Measurements from ENCODE around the gene SLC27A5.

SLC27A5 gene

DNA sequence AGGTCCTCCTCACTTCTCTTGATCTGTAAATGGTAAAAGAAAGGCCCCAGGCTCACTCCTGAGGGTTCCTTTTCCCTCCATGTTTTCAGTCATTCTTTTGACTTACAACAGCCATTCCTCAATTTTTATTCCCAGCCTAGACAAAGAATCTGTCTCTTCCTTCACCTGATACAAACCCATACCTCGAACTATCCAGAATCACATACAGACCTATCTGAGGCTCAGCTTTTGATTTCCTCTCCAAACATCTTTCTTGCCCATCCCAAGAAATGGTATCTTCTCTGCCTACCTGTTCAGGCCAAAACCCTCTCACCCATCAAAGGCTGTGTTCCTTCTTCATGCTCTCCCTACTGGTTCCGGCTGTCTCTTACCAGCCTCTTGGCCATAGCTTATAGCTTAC is 40.9 kb upstream of the SLC27A5 start:
- no peaks in the 10 kb centered on the region for H3K9me3 ChIP-seq (ENCODE audit: control insufficient read depth, low read length)
- no peak overlapping the region for H3K4me3 ChIP-seq (ENCODE audit: insufficient read depth in 1 of 2, low read depth in 1 of 2, low read length in 2 of 2)
- H4K8ac ChIP-seq (ENCODE audit: low read length): no peak overlapping the region
- no peak overlapping the region for H3K23ac ChIP-seq (ENCODE audit: low read length in 2 of 2)
- no peak overlapping the region for H2BK15ac ChIP-seq (ENCODE audit: low read depth, poor library complexity, severe bottlenecking)
- DNase-seq: no peak
- no peak overlapping the region for H2AK5ac ChIP-seq (ENCODE audit: low read length, severe bottlenecking)
- no peak overlapping the region for H3K18ac ChIP-seq (ENCODE audit: low read depth in 1 of 2, low read length in 2 of 2)
- no peak overlapping the region for H2BK12ac ChIP-seq (ENCODE audit: low read length in 2 of 2)
- H3K4ac ChIP-seq (ENCODE audit: low read depth in 1 of 2, low read length in 2 of 2): no peak overlapping the region
- H3K4me1 ChIP-seq (ENCODE audit: control insufficient read depth, insufficient read depth, low read depth, low read length): peaks cover 36% of the 10 kb centered on the region
- no peak overlapping the region for H2BK120ac ChIP-seq (ENCODE audit: low read depth, low read length)
- no peak overlapping the region for H3K27ac ChIP-seq (ENCODE audit: low read length, poor library complexity, severe bottlenecking)
- H3K79me1 ChIP-seq (replicated peaks; ENCODE audit: low read length, poor library complexity, severe bottlenecking): peaks cover 18% of the 10 kb centered on the region
- H2AFZ ChIP-seq (ENCODE audit: low read depth, low read length): no peak overlapping the region
- no peaks in the 10 kb centered on the region for H3K27me3 ChIP-seq (ENCODE audit: control insufficient read depth in 1 of 2, insufficient read depth in 1 of 2, low read length in 2 of 2)
- H4K91ac ChIP-seq (ENCODE audit: low read length): no peak overlapping the region
- H3K14ac ChIP-seq (ENCODE audit: low read length in 2 of 2): no peak overlapping the region
- H3K4me2 ChIP-seq (ENCODE audit: low read length, poor library complexity, severe bottlenecking): no peak overlapping the region
- no peak overlapping the region for H3K9ac ChIP-seq (ENCODE audit: low read length)
- no peak overlapping the region for H2BK5ac ChIP-seq (ENCODE audit: low read depth, low read length, poor library complexity, severe bottlenecking)
- H3K36me3 ChIP-seq (ENCODE audit: control insufficient read depth in 1 of 2, insufficient read depth in 2 of 2, low read depth in 1 of 2, low read length in 2 of 2): peaks cover 73 to 79% of the 10 kb centered on the region in 2 experiments
- WGBS: 100% methylated on average over 1 of the region's 2 CpGs

DNA sequence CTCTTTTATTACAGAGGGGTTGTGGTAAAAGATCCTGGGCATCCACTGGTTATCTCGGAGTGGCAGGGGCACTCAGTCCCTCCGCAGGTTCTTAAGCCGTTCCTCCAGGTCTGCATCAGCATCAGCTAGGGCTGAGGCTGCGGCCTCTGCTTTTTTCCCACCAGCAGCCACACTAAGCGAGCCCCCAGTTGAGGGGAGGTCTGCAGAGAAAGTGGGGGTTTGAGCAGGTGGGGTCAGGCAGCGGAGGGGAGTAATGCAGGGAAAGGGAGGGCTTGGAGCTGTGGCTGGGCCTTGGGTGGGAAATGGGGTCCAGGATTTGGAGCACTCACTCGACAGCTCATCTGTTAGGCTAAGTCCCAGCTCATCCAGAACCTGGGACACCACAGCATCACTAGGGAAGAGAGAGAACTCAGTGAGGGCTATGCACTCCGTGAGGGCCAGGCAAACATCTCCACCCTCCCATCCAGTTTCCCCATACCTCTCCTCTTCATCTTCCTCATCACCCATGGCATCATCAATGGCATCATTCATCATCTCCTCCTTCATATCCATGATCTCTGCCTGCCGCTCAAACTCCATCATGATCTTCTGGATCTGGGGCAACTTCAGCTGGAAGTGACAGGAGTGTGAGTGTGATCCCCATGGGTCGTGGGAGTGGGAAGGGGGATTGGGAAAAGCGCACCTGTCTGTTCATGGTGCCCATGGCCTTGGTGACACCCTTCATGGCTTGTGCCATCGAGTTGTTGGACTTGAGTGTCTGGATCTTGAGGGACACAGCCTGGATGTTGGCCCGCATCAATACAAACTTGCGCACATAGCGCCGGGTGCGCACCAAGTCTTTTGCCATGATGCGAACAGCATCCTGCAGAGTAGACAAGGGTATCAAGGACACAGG is 40.0 kb upstream of the SLC27A5 start:
- Histone ChIP-seq H2BK15ac (ENCODE audit: low read depth, poor library complexity, severe bottlenecking) (no peak overlapping the region), H3K9me3 (ENCODE audit: control insufficient read depth, low read length) (no peaks in the 10 kb centered on the region), H3K79me1 (replicated peaks; ENCODE audit: low read length, poor library complexity, severe bottlenecking) (peaks cover 18% of the 10 kb centered on the region), H3K27me3 (ENCODE audit: control insufficient read depth in 1 of 2, insufficient read depth in 1 of 2, low read length in 2 of 2) (no peaks in the 10 kb centered on the region), H3K4me2 (ENCODE audit: low read length, poor library complexity, severe bottlenecking) (no peak overlapping the region), H3K4me3 (ENCODE audit: insufficient read depth in 1 of 2, low read depth in 1 of 2, low read length in 2 of 2) (no peak overlapping the region), H2AFZ (ENCODE audit: low read depth, low read length) (no peak overlapping the region), H3K27ac (ENCODE audit: low read length, poor library complexity, severe bottlenecking) (no peak overlapping the region), H2BK120ac (ENCODE audit: low read depth, low read length) (no peak overlapping the region), H3K18ac (ENCODE audit: low read depth in 1 of 2, low read length in 2 of 2) (no peak overlapping the region), H3K23ac (ENCODE audit: low read length in 2 of 2) (no peak overlapping the region), H4K91ac (ENCODE audit: low read length) (no peak overlapping the region), H3K36me3 (ENCODE audit: control insufficient read depth in 1 of 2, insufficient read depth in 2 of 2, low read depth in 1 of 2, low read length in 2 of 2) (peaks cover 79 to 81% of the 10 kb centered on the region in 2 experiments), H2BK12ac (ENCODE audit: low read length in 2 of 2) (no peak overlapping the region), H4K8ac (ENCODE audit: low read length) (no peak overlapping the region), H3K9ac (ENCODE audit: low read length) (no peak overlapping the region), H3K14ac (ENCODE audit: low read length in 2 of 2) (no peak overlapping the region), H3K4ac (ENCODE audit: low read depth in 1 of 2, low read length in 2 of 2) (no peak overlapping the region), H2BK5ac (ENCODE audit: low read depth, low read length, poor library complexity, severe bottlenecking) (no peak overlapping the region), H3K4me1 (ENCODE audit: control insufficient read depth, insufficient read depth, low read depth, low read length) (peaks cover 35% of the 10 kb centered on the region), H2AK5ac (ENCODE audit: low read length, severe bottlenecking) (no peak overlapping the region)
- no peak for DNase-seq
- WGBS: 96% methylated on average over 18 of the region's 18 CpGs

GRCh38 chr19:58551123-58551497 is 39.3 kb upstream of the SLC27A5 start:
- Histone ChIP-seq H4K91ac (ENCODE audit: low read length) (no peak overlapping the region), H3K27me3 (ENCODE audit: control insufficient read depth in 1 of 2, insufficient read depth in 1 of 2, low read length in 2 of 2) (no peaks in the 10 kb centered on the region), H3K4ac (ENCODE audit: low read depth in 1 of 2, low read length in 2 of 2) (no peak overlapping the region), H3K36me3 (ENCODE audit: control insufficient read depth in 1 of 2, insufficient read depth in 2 of 2, low read depth in 1 of 2, low read length in 2 of 2) (peaks cover 78 to 80% of the 10 kb centered on the region in 2 experiments), H3K4me2 (ENCODE audit: low read length, poor library complexity, severe bottlenecking) (no peak overlapping the region), H3K4me3 (ENCODE audit: insufficient read depth in 1 of 2, low read depth in 1 of 2, low read length in 2 of 2) (no peak overlapping the region), H4K8ac (ENCODE audit: low read length) (no peak overlapping the region), H3K14ac (ENCODE audit: low read length in 2 of 2) (no peak overlapping the region), H2BK120ac (ENCODE audit: low read depth, low read length) (no peak overlapping the region), H3K27ac (ENCODE audit: low read length, poor library complexity, severe bottlenecking) (no peak overlapping the region), H3K23ac (ENCODE audit: low read length in 2 of 2) (no peak overlapping the region), H2AFZ (ENCODE audit: low read depth, low read length) (no peak overlapping the region), H2BK15ac (ENCODE audit: low read depth, poor library complexity, severe bottlenecking) (no peak overlapping the region), H3K79me1 (replicated peaks; ENCODE audit: low read length, poor library complexity, severe bottlenecking) (peaks cover 18% of the 10 kb centered on the region), H3K18ac (ENCODE audit: low read depth in 1 of 2, low read length in 2 of 2) (no peak overlapping the region), H2AK5ac (ENCODE audit: low read length, severe bottlenecking) (no peak overlapping the region), H3K4me1 (ENCODE audit: control insufficient read depth, insufficient read depth, low read depth, low read length) (peaks cover 34% of the 10 kb centered on the region), H2BK12ac (ENCODE audit: low read length in 2 of 2) (no peak overlapping the region), H3K9ac (ENCODE audit: low read length) (peak overlapping the region; percentile 3), H3K9me3 (ENCODE audit: control insufficient read depth, low read length) (no peaks in the 10 kb centered on the region), H2BK5ac (ENCODE audit: low read depth, low read length, poor library complexity, severe bottlenecking) (no peak overlapping the region)
- DNase-seq: no peak
- WGBS: 75% methylated on average over 1 of the region's 1 CpG

GRCh38 chr19:58550362-58551122 is 38.8 kb upstream of the SLC27A5 start:
- 97% methylated on average over 13 of the region's 13 CpGs for WGBS
- H3K4me3 ChIP-seq (ENCODE audit: insufficient read depth in 1 of 2, low read depth in 1 of 2, low read length in 2 of 2): no peak overlapping the region
- no peak overlapping the region for H3K27ac ChIP-seq (ENCODE audit: low read length, poor library complexity, severe bottlenecking)
- H3K79me1 ChIP-seq (replicated peaks; ENCODE audit: low read length, poor library complexity, severe bottlenecking): peaks cover 18% of the 10 kb centered on the region
- H3K4me2 ChIP-seq (ENCODE audit: low read length, poor library complexity, severe bottlenecking): no peak overlapping the region
- peaks cover 34% of the 10 kb centered on the region for H3K4me1 ChIP-seq (ENCODE audit: control insufficient read depth, insufficient read depth, low read depth, low read length)
- peak overlapping the region; percentile 3 for H3K9ac ChIP-seq (ENCODE audit: low read length)
- H2BK5ac ChIP-seq (ENCODE audit: low read depth, low read length, poor library complexity, severe bottlenecking): no peak overlapping the region
- H3K9me3 ChIP-seq (ENCODE audit: control insufficient read depth, low read length): no peaks in the 10 kb centered on the region
- no peak overlapping the region for H2AFZ ChIP-seq (ENCODE audit: low read depth, low read length)
- H3K18ac ChIP-seq (ENCODE audit: low read depth in 1 of 2, low read length in 2 of 2): no peak overlapping the region
- no peak overlapping the region for H2BK12ac ChIP-seq (ENCODE audit: low read length in 2 of 2)
- no peak overlapping the region for H3K14ac ChIP-seq (ENCODE audit: low read length in 2 of 2)
- no peak overlapping the region for H4K91ac ChIP-seq (ENCODE audit: low read length)
- H3K4ac ChIP-seq (ENCODE audit: low read depth in 1 of 2, low read length in 2 of 2): no peak overlapping the region
- no peak overlapping the region for H2AK5ac ChIP-seq (ENCODE audit: low read length, severe bottlenecking)
- H2BK120ac ChIP-seq (ENCODE audit: low read depth, low read length): no peak overlapping the region
- no peak overlapping the region for H2BK15ac ChIP-seq (ENCODE audit: low read depth, poor library complexity, severe bottlenecking)
- DNase-seq: no peak
- H4K8ac ChIP-seq (ENCODE audit: low read length): no peak overlapping the region
- no peaks in the 10 kb centered on the region for H3K27me3 ChIP-seq (ENCODE audit: control insufficient read depth in 1 of 2, insufficient read depth in 1 of 2, low read length in 2 of 2)
- H3K36me3 ChIP-seq (ENCODE audit: control insufficient read depth in 1 of 2, insufficient read depth in 2 of 2, low read depth in 1 of 2, low read length in 2 of 2): peaks cover 79 to 80% of the 10 kb centered on the region in 2 experiments
- no peak overlapping the region for H3K23ac ChIP-seq (ENCODE audit: low read length in 2 of 2)
